GM21619 (cell line): ENCODE results near the gene EGR1.

ENCODE experiments used
- ATAC-seq: cut with Tn5 transposase; IDR thresholded peaks from one replicate; pipeline ENCODE4 v1.9.1; 2021; ENCODE audit not compliant: unreplicated experiment

The EGR1 gene

DNA sequence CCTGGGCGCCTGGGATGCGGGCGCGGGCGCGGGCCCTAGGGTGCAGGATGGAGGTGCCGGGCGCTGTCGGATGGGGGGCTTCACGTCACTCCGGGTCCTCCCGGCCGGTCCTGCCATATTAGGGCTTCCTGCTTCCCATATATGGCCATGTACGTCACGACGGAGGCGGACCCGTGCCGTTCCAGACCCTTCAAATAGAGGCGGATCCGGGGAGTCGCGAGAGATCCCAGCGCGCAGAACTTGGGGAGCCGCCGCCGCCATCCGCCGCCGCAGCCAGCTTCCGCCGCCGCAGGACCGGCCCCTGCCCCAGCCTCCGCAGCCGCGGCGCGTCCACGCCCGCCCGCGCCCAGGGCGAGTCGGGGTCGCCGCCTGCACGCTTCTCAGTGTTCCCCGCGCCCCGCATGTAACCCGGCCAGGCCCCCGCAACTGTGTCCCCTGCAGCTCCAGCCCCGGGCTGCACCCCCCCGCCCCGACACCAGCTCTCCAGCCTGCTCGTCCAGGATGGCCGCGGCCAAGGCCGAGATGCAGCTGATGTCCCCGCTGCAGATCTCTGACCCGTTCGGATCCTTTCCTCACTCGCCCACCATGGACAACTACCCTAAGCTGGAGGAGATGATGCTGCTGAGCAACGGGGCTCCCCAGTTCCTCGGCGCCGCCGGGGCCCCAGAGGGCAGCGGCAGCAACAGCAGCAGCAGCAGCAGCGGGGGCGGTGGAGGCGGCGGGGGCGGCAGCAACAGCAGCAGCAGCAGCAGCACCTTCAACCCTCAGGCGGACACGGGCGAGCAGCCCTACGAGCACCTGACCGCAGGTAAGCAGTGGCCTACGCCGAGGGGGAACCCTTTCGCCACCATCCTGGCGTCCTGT is at the start of gene EGR1:
EGR1 (plus strand) TSS at position 219 of the 864 bp plus-strand sequence; CDS start at position 502, 283 bp downstream.
- peak; percentile 56 for ATAC-seq

DNA sequence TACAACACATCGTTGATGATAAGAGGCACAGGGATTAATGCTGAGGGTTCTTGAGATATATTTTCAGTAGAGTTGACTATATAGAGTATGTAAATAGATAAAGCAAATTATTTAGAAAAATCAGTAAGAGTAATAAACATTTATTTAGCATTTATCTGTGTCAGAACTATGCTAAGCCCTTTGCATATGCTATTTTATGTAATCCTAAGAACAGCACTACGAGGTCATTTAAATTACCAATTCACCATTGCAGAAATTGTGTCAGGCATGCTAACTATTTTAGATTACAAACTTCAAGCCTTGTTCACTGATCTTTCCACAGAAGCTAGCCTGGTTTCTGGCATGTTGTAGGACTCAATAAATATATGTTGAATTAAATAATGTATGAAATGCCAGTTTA is 46.8 kb upstream of the EGR1 start:
- no peak for ATAC-seq

DNA sequence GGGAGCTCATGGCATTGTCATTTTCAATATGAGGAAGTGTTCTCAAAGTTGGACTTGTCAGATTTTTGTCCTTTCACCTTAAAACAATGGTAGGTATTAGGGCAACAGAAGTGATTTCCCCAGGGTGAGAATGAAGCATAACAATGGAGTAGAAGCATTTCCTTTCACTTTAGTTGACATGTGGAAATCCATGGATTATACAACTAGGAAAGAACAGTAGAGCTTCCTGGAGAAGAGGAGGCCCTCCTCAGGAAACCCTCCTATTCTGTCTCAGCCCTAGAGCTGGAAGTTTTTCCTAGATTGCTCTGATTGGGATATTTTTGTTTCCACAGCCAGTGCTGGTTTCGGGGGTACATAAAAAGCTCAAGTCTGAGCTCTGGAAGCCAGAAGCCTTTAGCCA is 40.2 kb upstream of the EGR1 start:
- no peak for ATAC-seq

DNA sequence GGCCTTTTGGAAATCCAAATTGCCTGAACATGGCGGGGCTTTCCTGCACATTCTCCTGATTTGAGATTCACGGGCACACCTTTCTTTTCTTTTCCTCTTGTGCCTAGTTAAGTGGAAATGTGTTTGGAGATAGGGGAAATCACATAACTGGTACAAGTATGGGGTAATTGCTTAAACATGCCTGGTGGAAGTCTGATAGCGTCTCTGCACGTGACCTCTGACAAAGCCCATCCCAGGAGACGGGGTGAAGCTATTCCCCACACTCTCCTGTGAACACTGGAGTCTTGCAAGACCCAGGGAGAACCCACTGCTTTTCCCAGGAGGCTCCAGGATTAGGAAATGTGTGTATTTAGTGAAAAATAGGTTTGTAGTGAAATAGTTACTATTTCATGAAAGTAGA is 29.3 kb upstream of the EGR1 start:
- ATAC-seq = no peak

DNA sequence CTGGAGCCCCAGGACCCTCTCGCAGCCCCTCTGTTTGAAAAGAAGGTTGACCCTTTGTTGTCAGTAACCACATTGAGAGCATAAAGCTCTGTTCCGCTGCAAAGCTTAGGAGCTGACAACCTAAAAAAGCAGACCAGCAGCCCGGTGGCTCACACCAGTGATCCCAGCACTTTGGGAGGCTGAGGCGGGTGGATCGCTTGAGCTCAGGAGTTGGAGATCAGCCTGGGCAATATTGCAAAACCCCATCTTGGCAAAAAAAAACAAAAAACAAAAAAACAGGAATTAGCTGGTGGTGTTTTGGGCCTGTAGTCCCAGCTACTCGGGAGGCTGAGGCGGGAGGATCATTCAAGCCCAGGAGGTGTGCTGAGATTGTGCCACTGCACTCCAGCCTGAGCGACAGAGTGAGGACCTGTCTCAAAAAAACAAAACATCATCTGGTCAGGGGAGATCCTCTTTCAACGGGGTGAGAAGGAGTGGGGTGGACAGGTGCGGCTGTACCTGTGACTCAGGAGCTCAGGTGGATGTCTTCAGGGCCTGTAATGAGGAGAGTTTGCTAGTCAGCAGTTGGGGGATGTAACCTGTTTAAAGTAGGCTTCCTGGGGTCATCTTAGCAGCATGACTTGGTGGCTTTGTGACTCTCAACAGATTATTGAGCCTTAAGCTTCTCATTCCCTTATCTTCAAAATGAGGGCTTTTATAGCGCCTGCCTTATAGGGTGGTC is 27.1 kb upstream of the EGR1 start:
- ATAC-seq = no peak

DNA sequence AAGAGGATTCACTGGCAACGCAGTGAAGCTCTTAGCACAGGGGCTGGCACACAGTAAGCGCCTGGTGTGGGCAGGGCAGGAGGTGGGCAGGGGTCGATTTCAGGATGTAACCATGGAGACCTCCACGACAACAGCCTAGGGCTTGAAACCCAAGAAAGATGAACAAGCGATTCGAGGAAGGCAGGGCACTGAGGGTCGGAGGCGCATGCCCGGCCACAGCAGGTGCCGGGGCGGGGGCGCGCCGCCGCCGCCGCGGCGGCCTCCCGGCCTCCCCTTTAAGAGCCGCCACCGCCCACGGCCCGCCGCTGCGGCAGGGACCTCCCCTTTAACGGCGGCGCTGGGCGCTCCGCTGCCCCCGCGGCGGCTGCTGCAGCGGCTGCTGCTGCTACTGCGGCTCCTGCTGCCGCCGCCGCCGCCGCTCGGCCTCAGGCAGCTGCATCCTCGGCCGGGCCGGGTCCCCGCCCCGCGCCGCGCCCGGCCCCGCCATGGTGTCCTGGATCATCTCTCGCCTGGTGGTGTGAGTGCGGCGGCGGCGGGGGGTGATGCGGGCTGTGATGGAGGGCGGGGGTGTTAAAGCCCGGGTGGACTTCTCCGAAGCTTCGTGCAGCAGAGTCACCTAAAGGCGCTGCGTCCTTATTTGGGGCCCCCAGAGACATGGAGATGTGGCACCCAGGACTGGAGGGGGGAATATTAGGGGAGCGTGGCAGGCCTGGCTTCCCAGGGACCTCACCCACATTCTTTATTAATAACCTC is 26.4 kb upstream of the EGR1 start, which contains the start of gene REEP2:
REEP2 (plus strand) TSS at position 334 of the 753 bp plus-strand sequence; CDS start at position 486, 152 bp downstream.
- peak; percentile 58 for ATAC-seq

DNA sequence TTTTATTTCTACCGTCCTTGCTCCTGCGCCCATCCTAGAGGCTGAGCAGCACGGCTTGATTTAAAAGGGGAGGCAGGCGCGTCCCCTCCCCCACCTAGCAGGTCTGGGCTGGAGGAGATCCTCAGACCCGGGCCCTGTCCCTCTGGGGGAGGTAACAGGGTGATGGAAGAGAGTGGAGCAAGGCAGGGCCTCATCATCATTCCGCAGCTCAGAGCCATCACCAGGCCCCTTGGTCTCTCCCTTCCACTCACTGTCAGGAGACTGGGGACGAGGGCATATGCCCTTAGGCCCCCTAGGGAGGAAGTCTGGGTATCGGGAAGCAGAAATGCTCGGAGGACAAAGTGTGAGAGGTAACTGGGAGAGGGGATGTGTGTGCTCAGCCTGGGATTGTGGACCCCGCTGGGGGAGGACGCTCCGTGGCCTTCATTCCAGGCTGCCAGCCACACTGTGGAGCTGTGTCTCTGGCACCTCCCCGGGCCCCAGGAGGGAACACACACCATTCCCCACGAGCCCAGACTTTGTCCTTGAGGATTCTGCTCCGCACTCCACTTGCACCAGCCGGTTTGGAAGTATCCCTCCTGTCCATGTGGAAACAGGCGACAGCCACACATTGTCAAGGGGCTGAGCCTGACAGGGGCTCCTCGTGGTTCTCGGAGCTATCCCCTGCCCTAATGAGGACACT is 25.7 kb upstream of the EGR1 start:
- ATAC-seq = no peak

DNA sequence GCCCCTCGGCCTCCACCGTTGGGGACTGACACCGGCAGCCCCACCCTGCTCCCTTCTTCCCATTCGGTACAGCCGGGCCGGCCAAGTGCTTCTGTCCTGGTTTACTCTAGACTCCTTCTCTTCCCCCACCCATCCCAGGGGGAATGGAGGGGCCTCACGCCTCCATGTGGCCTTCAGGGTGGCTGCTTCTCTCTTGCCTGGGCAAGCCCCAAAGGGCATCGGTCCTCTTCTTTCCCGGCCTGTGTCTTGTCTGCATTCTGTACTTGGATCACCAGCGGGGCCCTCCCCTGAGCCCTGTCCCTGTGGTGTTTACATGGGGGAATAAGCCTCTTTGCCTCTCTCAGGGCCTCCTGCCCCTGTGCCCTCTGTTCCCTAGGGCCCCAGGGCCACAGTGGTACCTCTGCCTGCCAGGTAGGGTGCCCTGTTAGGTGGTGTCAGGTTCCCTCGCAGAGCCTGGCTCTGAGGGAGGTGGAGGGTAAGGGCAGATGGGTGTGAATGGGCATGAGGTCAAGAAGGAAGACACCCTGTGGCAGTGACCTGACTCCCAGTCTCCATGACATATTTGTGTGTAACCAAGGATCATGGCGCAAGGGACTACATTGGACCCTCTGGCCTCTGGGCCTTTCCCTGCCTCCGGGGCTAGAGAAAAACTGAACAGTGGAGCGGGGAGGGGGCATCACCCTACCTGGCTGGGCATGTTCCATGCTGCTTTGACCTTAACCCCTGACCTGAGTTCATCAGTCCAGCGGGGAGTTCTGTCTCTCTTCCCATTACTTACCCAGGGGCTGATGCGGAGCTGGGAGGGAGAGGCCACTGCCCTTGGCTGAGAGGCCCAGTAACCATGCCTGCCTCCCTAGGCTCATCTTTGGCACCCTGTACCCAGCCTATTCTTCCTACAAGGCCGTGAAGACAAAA is 24.9 kb upstream of the EGR1 start:
- no peak for ATAC-seq

DNA sequence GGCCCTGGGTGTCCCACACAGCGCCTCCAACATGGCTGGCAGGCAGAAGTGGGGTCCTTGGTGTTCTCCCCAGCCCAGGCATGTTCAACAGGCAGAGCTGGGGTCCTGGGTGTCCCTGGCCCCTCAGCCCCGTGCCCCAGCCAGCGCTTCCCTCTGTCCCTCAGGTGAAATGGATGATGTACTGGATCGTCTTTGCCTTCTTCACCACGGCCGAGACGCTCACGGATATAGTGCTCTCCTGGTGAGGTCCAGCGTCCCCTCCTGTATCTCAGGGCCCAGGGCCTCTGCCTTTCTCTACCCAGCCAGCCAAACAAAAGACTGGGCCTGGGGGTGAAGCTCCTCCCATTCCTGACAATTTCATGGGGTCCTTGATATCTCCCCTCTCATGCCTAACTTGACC is 24.1 kb upstream of the EGR1 start:
- no peak for ATAC-seq

DNA sequence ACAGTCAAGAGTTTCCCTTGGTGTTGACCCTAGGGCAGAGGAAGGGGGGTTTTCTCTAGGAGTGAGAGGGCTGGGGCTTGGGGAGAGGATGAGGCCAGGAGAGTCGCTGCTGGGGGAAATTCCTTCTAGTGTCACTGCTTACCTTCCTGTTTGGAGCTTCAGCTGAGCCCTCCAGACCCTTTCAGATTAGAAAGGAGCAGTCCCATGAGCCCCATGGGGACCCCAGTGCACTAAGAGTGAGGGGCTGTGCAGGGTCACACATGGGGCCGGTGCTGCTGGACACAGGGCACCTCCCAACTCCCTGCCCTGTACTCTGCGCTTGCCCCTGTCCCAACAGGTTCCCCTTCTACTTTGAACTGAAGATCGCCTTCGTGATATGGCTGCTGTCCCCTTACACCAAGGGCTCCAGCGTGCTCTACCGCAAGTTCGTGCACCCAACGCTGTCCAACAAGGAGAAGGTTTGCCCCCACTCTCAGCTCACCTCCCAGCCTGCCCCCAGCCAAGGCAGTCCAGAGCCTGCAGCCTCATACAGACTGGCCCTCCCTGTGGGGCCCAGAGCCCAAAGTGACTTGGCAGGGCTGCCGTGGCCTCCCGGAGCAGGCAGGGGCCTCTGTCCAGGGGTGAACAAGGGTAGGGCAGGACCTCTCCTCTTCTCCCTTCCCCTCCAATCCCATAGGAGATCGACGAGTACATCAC is 21.1 kb upstream of the EGR1 start:
- no peak for ATAC-seq

DNA sequence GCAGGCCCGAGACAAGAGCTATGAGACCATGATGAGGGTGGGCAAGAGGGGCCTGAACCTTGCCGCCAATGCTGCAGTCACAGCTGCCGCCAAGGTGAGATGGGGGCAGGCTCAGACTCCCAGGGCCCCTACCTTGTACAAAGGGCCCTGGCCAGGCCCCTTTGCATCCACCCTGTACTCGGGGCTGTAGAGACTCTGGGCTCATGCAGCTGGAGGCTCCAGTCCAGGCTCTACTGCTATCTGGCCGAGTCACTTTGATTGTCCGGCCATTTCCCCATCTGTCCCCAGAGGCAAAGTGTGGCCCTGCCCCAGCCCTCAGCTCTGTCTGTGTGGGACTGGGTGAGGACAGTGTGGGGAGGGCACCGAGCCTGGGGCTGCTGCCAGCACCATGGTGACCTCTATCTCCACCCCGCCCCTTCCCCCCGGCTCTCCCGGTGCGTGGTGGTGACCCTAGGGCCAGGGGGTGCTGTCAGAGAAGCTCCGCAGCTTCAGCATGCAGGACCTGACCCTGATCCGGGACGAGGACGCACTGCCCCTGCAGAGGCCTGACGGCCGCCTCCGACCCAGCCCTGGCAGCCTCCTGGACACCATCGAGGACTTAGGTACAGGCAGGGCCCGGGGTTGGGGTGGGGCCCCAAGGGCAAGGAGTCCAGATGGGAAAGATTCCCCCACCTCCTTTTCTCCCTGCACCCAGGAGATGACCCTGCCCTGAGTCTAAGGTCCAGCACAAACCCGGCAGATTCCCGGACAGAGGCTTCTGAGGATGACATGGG is 20.3 kb upstream of the EGR1 start:
- no peak for ATAC-seq

DNA sequence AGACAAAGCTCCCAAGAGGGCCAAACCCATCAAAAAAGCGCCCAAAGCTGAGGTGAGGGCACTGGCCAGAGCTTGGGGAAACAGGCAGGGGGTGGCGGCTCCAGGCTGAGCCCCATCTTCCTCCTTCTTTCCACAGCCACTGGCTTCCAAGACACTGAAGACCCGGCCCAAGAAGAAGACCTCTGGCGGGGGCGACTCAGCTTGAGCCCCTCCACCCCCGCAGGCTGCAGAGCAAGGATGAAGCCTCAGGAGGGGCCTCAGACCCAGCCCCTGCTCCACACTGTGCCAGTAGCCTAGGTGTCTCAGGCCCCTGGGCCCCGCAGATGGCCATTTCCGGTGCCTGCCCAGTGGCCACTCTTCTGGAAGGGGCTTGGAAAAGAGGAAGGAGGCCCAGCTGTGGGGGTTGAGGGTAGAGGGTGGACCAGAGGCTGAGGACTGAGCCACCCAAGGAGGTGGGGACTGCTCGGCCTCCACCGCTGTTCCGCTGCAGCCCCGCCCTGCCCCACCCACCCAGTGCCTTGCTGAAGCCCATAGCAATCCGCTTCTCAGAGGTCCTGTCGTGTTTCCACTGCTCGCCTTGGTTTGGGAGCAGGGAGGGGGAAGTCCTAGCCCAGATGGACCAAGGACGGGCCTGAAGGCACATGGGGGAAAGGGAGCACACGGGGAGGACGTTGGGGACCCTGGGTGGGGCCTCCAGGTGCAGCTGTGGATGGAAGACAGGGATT is 19.6 kb upstream of the EGR1 start:
- ATAC-seq = no peak

DNA sequence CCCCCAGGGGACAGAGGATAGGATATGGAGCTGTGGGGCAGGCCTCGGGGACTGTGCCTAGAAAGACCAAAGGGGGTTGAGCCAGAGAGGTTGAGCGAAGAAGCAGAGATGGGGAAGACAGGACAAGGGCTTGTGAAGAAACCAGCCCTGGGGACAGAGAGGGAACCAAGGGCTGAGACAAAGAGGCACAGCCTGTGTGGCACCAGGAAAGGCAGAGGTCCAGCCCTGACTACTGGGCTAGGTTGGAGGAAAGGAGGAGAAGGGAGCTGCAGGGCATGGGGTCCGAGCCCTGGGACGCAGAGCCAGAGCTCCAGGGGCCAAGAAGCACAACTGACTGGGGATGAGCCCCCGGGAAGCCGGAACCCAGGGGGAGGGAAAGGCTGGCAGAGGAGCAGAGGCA is 17.2 kb upstream of the EGR1 start:
- ATAC-seq = no peak

DNA sequence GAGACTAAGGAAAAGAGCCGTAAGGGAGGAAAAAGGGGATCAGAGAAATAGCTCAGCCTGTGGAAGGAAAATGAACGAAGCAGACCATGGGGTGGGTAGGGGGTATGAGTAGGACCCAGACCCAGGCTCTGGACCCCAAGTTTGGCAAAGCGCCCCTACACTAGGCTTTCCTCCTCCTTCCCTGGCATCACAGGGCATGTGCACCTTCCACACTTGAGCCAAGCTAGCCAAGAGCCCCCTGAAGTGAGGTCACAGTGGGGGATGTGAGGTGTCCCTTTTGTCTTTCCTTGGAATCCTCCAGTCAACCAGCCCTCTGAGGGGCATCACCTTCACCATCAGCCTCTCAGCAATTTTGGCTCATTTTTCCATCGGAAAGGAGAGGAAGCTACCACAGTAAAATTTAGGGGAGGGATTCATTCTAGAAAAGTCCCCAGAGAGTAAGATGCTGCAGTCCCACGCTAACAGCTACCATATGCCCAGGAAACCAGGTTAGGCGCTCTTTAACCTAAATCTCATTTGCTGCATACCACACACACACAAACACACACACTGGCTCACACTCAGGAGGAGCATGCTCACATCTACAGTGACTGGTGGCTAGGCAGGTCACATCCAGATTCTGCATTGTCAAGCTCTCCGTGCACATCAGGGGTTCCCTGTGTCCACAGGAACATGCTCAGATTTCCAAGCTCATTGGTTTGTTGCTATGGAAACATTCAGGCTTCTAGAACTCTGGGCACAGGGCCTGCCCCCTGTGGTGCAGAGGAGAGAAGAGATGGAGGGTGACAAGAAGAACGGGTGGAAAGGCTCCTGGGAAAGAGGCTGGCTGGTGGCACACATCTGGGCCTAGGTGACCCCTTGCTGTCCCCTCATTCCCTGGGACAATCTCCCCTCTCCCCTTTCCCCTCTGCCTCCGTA is 16.5 kb upstream of the EGR1 start:
- no peak for ATAC-seq

DNA sequence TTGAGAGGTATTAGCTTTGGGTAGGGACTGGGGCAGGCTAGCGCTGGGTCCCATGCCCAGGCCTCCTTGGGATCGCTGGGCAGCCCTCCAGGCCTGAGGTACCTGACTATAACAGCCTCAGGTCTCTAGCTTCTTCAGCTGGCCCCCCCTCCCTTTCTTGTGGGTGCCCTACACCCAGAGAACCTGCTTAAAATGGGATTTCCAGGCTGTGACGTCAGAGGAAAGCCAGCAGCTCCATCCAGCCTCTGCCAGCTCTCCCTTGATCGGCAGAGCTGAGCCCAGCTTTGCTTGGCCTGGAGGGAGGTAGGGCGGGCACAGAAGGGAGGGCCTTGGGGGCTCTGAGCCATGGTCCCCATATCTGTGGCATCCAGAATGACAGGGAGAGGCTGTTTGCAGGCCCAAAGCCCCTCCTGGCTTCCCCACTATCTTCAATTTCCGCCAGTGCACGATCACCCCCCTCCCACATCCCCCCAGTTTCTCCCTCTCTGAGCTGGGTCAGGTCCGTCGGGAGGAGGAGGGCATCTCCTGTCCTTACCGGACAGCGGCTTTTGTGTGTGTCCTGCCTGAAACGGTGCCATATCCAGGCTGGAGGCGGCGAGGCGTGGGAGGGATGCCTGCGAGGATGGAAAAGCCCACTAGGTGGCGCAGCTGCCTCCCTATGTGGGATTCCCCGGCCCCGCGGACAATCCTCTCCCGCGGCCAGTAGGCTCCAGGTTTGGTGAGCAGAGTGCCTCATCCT is 15.6 kb upstream of the EGR1 start:
- ATAC-seq = no peak

DNA sequence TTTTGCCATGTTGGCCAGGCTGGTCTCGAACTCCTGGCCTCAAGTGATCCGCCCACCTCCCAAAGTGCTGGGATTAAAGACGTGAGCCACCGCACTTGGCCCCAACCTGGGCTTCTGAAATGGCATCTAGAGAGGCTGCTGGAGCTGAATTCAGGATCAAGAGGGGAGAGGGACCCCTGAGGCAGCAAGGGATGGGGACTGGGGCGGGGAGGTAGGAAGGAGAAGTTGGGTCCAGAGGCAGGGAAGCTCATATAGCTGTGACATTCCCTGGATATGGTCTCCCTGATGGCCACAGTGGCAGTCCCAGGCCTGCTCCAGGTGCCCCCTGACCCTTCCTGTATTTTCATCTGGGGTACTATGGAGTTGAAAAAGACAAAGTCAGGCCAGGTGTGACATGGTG is 14.3 kb upstream of the EGR1 start:
- no peak for ATAC-seq
